Fibroblast of skin of left biceps (primary cell): ENCODE results near the gene PANK2.
A peak's percentile ranks its signal among the peaks of the same experiment; 100 is the strongest.
"Not testable (repeated sequence)": the region's sequence is repeated elsewhere in the genome, so short reads cannot be mapped to it uniquely, and the experiment has no call there.

Experiments used
- DNase-seq, 2 experiments: peaks; one replicate each; pipeline ENCODE4 v3.0.0-alpha.2; 2013; ENCODE audit warnings: low read depth in 2 of 2

Gene PANK2

GRCh38 chr20:3888622-3889488 is at the start of gene PANK2:
Gene PANK2 (plus strand): TSS chr20:3889387.
- peak; percentile 98 to 99 for DNase-seq

DNA sequence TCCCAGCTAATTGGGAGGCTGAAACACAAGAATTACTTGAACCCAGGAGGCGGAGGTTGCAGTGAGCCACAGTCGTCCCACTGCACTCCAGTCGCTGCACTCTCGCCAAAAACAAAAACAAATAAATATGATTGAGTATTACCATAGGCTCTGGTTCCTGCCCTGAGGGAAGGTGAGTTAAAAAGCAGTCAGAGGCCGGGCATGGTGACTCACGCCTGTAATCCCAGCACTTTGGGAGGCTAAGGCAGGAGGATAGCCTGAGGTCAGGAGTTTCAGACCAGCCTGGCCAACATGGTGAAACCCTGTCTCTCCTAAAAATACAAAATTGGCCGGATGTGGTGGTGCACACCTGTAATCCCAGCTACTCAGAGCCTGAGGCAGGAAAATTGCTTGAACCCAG is 49.0 kb upstream of the PANK2 start:
- DNase-seq = not testable (repeated sequence)

DNA sequence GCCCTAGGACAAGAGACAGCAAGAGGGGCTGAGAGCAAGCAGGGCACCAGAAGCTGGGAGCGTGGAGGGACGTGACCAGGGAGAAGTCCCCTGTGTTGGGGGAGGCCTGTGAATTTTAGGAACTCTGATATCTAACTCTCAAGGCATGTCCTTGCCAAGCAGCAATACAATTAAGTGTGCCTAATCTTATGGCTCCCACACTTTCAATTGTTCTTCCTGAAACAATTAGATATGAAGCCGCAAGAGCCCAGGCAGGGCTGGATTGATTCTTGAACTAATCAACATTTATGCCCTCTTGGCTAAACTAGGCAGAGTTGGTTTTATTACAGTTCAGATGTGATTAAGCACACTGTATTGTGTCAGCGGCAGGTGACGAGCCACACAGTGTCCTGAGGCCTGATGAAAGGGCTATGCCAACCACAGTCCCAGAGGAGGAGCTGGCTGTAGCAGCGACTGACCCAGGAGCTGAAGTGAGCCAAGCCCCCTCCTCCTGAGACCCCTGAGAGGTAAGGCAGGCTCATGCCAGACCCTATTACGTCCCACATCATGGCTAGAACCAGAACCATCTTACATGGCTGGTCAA is 46.7 kb upstream of the PANK2 start:
- DNase-seq = no peak

DNA sequence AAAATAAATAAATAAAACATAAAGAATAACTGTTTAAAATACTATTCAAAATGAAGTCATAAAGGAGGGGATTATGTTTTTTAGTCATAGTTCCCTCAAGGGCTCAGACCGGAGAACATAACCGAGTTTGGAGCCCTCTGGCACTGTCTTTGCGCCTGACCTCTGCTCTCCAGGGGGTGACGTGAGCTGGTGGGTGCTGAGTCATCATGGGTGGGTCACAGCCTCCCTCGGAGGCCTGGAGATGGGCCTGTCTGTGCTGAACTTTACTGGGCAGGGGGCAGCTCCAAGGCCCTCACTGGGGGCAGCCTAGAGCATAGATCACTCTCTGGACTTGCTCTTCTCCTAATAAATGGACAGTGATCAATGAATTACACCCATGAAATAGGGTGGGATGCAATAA is 45.7 kb upstream of the PANK2 start:
- no peak for DNase-seq

GRCh38 chr20:3843990-3844619 is 45.1 kb upstream of the PANK2 start:
- DNase-seq = not testable (repeated sequence)

GRCh38 chr20:3846378-3846739 is 42.8 kb upstream of the PANK2 start:
- no peak for DNase-seq

- peak; percentile 29 to 36 for DNase-seq
Measured at GRCh38 chr20:3846740-3847428, 42.3 kb upstream of the PANK2 start, which contains the start of gene MAVS. Gene MAVS (plus strand): TSS chr20:3846834. CDS start chr20:3854625, 7,791 bp downstream.

GRCh38 chr20:3847429-3847940 is 41.7 kb upstream of the PANK2 start:
- DNase-seq = no peak

GRCh38 chr20:3848565-3848964 is 40.6 kb upstream of the PANK2 start:
- no peak for DNase-seq

- DNase-seq = no peak
Measured at GRCh38 chr20:3854462-3854871, 34.7 kb upstream of the PANK2 start.

DNA sequence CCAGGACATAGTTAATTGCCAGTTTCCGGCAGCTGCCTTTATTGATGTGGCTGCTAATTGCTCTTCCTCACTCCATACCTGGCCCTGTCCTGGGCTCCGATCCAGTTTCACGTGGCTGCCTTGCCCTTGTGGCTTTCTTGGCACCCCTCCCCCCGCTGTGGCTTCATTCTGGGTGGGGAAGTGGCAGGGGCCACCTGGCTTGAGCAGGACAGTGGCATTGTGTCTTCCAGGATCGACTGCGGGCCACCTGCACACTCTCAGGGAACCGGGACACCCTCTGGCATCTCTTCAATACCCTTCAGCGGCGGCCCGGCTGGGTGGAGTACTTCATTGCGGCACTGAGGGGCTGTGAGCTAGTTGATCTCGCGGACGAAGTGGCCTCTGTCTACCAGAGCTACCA is 31.8 kb upstream of the PANK2 start:
- no peak for DNase-seq

GRCh38 chr20:3858689-3859088 is 30.5 kb upstream of the PANK2 start:
- no peak for DNase-seq

DNA sequence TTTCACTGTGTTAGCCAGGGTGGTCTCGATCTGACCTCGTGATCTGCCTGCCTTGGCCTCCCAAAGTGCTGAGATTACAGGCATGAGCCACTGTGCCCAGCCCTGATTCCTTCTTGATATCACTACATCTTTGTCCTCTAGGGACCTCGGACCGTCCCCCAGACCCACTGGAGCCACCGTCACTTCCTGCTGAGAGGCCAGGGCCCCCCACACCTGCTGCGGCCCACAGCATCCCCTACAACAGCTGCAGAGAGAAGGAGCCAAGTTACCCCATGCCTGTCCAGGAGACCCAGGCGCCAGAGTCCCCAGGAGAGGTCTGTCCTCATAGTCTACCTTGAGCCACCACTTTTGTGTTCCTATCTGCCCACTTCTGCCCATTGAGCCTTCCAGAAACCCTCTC is 28.0 kb upstream of the PANK2 start:
- no peak for DNase-seq

DNA sequence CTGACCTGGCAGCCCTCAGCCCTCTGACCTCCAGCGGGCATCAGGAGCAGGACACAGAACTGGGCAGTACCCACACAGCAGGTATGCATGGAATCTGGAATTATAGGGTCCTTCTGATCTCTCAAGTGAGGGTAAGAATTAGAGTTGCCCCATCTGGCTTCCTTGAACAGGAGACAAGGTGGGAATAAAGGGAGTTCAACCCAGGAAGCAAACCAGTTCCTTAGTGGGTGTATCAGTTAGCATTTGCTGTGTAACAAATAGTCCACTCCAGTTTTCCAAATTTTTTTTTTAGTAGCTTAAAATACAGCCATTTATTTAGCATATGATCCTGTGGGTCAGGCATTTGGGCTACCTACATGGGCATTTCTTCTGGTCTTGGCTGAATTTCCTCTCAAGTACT is 26.9 kb upstream of the PANK2 start:
- no peak for DNase-seq

DNA sequence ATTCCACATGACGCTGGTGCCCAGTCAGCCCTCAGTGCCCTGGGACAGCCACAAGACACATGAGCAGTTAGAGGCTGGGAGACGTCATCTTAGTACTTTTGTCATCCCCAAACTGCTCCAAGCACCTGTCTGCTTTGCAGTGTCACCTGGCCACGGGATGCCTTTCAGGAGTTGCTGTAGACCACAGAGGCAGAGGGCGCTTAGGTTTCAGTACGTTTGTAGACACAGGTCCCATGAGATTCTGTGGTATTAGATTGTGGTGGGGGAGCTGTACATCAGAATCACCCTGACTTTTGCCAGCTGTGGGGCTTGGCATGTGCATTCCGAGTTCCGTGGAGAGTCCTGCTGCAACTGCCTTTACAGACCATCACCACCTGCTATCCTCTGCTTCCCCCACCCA is 25.9 kb upstream of the PANK2 start:
- no peak for DNase-seq

DNA sequence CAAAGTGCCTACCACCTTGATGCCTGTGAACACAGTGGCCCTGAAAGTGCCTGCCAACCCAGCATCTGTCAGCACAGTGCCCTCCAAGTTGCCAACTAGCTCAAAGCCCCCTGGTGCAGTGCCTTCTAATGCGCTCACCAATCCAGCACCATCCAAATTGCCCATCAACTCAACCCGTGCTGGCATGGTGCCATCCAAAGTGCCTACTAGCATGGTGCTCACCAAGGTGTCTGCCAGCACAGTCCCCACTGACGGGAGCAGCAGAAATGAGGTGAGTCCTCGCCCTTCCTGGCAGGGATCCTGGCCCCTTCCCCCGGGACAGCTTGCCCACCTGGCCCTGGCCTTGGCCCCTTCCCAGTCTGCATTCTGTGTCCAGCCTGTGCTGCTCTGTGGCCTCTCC is 24.7 kb upstream of the PANK2 start:
- no peak for DNase-seq

DNA sequence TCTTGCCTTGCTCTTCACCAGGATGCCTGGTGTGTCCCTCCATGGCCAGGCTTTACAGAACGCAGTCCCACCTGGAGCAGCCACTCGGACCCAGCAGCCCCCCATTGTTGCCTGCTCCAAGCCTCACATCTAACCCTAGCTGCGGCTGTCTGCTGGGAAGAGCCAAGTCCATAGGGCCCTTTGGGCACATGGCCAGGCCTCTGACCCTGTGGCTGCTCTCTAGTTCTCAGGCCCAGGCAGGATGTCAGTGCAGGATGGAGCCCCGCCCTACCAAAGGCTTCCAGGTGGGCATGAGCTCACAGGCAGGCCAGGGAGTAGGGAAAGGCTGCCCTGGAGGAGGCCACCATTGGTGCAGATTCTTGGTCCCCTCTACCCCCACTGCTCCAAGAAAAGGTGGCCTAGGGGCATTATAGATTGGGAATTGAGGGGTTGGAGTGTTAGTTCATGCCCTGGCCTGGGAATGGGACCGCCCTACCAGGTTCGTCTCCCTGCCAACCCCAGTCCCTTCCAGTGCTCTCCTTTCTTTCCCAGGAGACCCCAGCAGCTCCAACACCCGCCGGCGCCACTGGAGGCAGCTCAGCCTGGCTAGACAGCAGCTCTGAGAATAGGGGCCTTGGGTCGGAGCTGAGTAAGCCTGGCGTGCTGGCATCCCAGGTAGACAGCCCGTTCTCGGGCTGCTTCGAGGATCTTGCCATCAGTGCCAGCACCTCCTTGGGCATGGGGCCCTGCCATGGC is 23.9 kb upstream of the PANK2 start:
- DNase-seq = no peak

- no peak for DNase-seq
Measured at GRCh38 chr20:3865887-3866407, 23.2 kb upstream of the PANK2 start.

DNA sequence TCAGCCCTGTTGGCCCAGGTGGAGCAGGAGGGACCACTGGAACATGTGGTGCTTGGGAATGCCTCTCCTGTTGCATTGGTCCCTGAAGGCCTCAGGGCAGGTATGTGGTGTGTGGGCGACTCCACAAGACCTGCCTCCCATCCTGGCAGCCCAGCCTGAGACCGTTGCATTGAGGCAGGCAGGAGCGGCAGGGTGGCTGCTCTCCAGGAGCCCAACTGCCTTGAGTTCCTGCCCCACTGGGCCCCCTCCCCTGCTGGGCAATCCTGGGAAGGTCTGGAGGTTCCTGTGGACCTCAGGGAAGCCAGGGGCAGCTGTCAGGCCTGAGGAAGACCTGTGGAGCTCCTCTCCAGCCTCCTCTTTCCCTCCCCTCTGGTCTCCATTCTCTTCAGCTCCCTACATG is 22.7 kb upstream of the PANK2 start:
- no peak for DNase-seq

DNA sequence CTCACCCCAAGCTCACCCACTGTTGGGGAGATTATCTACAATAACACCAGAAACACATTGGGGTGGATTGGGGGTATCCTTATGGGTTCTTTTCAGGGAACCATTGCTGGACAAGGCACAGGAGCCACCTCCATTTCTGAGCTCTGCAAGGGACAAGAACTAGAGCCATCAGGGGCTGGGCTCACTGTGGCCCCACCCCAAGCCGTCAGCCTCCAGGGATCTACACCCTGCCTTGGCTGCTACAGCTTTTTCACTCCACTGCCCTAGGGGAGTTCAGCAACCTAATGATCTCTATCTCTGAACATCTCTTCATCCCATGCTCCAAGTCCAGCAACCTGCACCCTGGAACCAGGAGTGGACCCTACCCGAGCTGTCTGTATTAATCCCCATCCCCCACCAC is 21.4 kb upstream of the PANK2 start:
- DNase-seq = no peak
